HG03439 (cell line): ENCODE data around the gene UBA5.

Source experiments
- ATAC-seq: cut with Tn5 transposase; IDR thresholded peaks from one replicate; pipeline ENCODE4 v1.9.1; 2021; ENCODE audit warnings: mild to moderate bottlenecking, moderate library complexity; ENCODE audit not compliant: unreplicated experiment

Gene UBA5

DNA sequence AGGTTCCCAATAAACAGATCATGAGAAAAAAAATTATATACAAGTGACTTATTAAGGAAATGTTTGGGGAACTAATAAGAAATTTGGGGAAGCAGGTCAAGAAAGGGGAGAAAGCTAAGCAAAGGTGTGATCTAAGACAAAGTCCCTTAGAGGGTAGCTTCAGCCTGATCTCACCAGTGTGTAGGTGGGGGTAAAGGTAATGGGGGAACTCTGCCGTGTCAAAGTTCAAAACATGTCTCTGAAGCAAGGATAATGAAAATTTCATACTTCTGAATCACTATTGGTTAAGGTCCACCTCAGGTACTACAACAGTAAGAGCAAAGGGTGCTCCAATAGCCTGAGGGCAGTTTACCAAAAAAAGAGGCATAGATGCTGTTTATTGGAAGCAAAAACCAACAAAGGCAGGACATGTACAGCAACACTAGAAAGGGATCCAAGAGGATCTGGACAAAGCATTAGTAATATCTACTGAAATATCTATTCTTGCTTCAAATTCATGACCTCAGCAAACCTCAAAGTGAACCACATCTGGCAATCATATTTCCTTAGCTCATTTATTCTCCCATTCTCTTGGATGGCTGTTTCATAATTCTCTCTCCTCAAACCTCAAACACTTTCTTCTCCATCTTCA lies 7.4 kb upstream of the UBA5 start:
- ATAC-seq = no peak

DNA sequence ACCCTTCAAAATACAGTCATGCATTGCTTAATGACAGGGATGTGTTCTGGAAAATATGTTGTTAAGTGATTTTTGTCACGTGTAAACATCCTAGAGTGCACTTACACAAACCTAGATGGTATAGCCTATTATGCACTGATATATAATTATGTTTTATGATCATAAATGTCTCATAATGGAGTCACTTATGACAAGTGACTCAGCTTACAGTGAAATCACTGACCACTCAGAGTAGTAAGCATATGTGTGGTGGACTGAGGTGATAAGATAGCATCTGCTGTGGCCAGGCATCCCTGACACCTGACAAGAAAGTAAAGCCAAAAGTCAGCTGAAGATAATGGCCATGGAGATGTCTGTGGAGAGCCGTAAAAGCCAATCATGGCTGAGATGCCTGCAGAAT lies 5.9 kb upstream of the UBA5 start:
- no peak for ATAC-seq

DNA sequence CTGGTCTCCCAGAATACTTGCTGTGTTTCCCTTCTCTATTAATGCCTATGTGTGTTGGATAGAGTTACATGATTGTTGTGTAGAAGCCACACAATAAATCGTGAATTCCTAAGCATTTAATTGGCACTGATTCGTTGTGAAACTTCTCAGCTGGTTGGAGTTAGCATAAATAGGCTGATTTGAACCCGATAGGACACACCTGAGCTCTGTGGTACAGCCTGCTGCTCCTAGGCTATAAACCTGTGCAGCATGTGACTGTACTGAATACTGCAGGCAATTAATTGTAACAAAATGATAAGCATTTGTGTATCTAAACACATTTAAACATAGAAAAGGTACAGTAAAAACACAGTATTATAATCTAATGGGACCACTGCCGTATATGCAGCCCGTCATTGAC lies 5.4 kb upstream of the UBA5 start:
- no peak for ATAC-seq

DNA sequence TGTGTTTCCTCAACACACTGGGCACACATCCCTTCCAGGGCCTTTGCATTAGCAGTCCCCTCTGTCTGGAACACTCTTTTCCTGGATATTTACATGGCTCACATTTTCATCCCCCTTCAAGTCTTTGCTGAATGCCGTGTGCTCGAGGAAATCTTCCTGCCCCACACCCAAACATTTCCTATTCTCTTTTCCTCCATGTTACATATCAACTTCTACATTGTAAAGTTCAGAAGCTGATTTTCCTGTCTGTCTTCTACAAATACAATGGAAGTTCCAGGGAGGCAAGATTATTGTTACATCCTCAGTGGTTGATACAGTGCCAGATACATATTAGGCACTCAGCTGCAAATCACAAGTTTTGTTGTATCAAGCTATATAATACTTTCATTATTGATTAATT lies 4.7 kb upstream of the UBA5 start:
- ATAC-seq = no peak

- no peak for ATAC-seq
These were observed 2.0 kb upstream of the UBA5 start for GRCh38 chr3:132657869-132658747.

DNA sequence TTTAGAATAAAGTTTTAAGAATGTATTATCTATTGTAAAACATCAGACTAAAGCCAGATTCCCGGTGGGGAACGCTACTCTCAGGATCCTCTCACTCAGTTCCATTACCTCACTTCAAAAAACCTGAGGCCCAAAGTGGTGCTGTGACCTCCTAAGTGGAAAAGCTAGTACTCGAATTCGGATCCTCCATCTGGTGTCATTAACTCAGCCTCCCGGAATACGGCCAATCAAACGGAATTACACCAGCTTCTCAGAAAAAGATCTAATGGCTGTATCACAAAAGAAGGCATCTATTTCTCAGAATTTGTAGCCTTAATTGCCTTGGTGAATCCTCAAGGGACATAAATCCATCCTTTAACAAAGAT lies 1.1 kb upstream of the UBA5 start:
- no peak for ATAC-seq

- ATAC-seq = peak; percentile 60
These were observed 621 bp upstream of the UBA5 start, which contains the start of gene ACAD11 for GRCh38 chr3:132659365-132660051. ACAD11 (minus strand) TSS chr3:132659809; CDS start chr3:132659751, 58 bp downstream.

DNA sequence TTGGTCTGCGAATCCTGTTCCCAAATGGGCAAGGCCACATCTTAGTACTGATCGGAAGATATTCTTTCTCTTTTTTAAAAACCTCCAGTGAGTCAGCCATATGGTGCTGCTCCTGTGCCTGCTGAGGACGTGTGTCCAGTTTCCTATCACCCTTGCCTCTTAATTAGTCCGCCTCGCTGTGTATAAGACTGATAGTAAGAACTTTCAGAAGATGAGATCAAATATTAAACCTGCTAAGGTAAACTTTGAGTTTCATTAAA lies 612 bp downstream of the UBA5 start:
- ATAC-seq = peak; percentile 4

DNA sequence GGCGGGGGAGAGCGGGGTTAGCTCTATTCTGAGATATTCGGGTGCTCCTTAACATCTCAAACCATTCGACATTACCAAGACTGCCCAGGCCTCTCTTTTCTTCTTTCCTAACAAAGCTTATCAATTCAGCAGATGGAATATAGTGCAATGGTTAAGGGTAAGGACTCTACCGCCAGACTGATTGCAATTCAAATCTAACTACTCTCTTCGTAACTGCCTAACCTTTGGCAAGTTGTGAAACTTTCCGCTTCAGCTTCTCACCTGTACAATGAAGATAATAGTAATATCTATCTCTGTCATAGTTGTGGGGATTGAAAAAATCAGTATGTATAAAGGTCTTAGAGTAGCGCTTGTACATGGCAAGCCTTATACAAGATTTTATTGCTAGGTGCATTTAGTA lies 972 bp downstream of the UBA5 start:
- ATAC-seq = no peak

DNA sequence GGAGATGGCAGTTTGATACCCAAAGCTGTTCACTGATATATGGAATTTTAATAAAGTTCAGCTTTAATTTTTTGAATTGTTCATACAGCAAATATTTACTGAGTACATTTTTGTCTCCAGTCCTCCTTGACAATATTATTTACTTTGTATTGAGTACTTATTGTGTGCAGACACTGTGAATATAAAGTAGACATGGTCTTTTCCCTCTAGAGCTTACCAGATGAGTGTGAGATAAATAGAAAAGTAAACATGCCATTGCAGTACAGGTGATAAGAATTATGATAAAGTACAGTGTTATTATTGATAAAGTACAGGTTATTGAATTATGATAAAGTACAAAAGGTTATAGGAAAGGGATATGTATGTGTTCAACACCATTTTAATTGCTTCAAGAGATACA lies 2.1 kb downstream of the UBA5 start:
- ATAC-seq = no peak

DNA sequence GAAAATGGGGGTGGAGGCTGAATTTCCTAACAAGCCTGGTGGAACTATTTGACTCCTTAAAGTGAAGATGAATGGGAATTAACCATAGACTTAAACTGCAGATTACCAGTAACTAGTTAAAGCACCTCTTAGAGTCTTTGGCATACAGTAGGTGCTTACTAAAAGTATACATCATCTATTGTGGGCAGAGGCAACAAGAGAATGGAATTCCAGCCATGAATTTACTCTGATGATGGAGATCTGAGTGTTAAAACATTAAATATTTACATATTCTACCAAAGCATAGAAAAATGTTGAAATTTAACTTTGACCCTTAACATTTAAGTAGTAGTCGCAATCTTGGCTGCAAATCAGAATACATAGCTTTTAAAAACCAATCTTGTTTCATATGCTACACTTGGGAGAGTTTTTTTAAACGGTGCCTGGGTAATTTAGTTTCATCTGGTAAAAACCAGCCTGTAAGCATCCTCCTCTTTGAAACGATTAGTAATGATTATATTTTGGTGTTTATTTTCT lies 5.2 kb downstream of the UBA5 start:
- no peak for ATAC-seq

- ATAC-seq = no peak
These were observed 9.2 kb downstream of the UBA5 start for GRCh38 chr3:132669256-132669777.

DNA sequence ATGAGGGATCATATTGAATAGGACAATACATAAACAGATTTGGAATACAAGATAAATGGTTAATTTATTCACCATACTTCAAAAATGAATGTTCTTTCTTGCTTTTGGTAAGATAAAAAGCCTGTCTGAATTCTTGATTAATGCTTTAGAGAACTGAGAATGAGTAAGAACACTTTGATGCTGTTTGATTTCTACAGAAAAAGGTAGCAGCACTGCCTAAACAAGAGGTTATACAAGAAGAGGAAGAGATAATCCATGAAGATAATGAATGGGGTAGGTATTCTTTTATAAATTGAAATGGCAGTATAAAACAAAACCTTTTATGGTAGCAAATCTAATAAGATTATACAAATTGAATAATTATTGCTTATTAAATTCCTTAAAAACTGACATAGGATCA lies 15.3 kb downstream of the UBA5 start:
- no peak for ATAC-seq

DNA sequence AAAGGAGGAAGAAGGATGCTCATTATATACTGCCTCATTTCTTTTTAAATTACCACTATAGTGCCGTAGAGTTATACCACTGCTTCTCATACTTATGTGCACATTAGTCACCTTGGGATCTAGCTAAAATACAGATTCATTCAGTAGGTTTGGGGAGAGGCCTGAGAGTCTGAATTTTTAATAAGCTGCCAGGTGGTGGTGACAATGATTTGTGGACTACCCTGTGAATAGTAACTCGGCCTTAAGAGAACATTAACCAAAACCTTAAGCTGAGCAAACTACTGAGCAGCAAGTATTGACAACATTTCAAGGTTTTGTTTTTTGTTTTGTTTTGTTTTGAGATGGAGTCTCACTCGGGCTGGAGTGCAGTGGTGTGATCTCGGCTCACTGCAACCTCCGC lies 19.8 kb downstream of the UBA5 start:
- ATAC-seq = no peak

- no peak for ATAC-seq
These were observed 21.3 kb downstream of the UBA5 start for GRCh38 chr3:132681421-132681820.

GRCh38 chr3:132682201-132682600 lies 22.1 kb downstream of the UBA5 start:
- no peak for ATAC-seq

DNA sequence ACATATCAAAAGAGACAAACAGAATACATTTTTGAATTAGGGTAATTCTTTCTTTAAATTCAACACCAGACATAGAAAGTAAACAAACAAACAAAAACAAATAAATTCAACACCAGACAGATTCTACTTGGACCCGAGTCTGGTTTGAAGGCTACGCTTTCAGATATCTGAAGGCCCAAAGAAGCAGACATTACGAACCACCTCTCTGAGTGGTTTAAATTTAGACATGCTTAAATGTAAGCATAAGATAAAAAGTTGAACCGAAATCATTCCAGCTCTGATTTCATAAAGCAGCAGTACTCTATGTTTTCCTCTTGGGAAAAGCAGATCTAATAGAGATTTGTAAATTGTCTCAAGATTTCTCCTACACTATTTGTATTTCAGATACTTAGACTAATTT lies 29.9 kb downstream of the UBA5 start:
- no peak for ATAC-seq

- no peak for ATAC-seq
These were observed 34.9 kb downstream of the UBA5 start for GRCh38 chr3:132694991-132695390.

DNA sequence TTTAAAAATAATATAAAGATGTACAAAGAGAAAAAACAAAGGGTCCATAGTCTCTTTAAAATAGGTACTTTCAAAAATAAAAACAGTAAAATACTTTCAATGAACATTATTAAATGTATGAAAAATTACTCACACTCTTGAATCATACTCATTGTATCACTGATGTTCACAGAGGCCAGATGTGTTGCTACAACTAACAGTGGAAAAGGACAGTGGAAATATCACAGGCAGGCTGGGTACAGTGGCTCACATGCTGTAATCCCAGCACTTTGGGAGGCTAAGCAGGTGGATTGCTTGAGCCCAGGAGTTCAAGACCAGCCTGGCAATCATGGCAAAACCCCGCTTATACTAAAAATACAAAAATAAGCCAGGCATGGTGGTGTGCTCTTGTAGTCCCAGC lies 35.3 kb downstream of the UBA5 start:
- ATAC-seq = no peak

- ATAC-seq = no peak
These were observed 43.6 kb downstream of the UBA5 start for GRCh38 chr3:132703733-132704132.

DNA sequence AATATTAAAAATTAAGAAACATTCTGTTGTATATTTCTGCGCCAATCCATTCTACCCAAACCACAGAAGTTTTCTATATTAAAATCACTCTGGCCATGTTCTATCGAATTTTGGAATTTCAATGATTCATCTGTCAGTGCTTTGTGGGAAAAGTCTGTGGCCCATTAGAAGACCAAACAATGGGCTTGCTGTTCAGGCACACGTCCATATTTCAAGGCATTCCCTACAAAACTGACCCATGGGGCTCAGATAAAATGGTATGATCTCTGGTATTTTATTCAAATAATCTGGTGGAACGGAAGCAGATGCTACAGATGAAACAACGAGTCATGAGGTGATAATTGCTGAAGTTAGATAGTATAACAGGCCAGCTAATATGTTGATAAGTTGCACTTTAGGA lies 49.6 kb downstream of the UBA5 start:
- no peak for ATAC-seq

GRCh38 chr3:132710311-132710710 lies 50.2 kb downstream of the UBA5 start:
- ATAC-seq = no peak
